H1 (cell line): ENCODE results near the gene UCP2. TPM values are rescaled to one million over a fixed set of nuclear protein-coding genes. Genes with fewer than 3 reads are reported as not detected.

Experiments used
- ASH2L ChIP-seq: fragments of 200-600, 300-600 bp; sonication (generic); IDR thresholded peaks from one replicate; pipeline ENCODE4 v1.7.1; 2017; ENCODE audit warnings: low read length
- CBX8 ChIP-seq: fragments of 300-800, 300-1000 bp; sonication (generic); IDR thresholded peaks from 2 replicates; pipeline ENCODE4 v1.7.1; 2016; ENCODE audit warnings: low read depth, low read length, borderline replicate concordance
- EZH2 ChIP-seq: fragments of 200-600 bp; sonication (generic); IDR thresholded peaks from 2 replicates; pipeline ENCODE4 v1.7.1; 2012; ENCODE audit warnings: low read depth, mild to moderate bottlenecking, moderate library complexity, low read length, inconsistent platforms; ENCODE audit not compliant: severe bottlenecking
- NANOG ChIP-seq: IDR thresholded peaks from 2 replicates; pipeline ENCODE4 v1.6.1; 2011; ENCODE audit warnings: low read length, low read depth, mild to moderate bottlenecking, inconsistent platforms; ENCODE audit not compliant: insufficient read depth, poor library complexity, severe bottlenecking
- PHF8 ChIP-seq: fragments of 200-600 bp; sonication (generic); conservative IDR thresholded peaks from 2 replicates; pipeline ENCODE4 v1.7.1; 2012; ENCODE audit warnings: low read depth, mild to moderate bottlenecking, inconsistent platforms, low read length, moderate library complexity
- POU5F1 ChIP-seq: IDR thresholded peaks from 2 replicates; pipeline ENCODE4 v1.6.1; 2011; ENCODE audit warnings: low read depth, mild to moderate bottlenecking, low read length, moderate library complexity
- RAD21 ChIP-seq, 2 experiments: IDR thresholded peaks in 1 of 2; conservative IDR thresholded peaks in 1 of 2; 2 replicates each; pipeline ENCODE4 v1.6.1; 2011; ENCODE audit warnings: low read depth in 2 of 2, low read length in 2 of 2, improper control_type of control experiment in 1 of 2, inconsistent platforms in 1 of 2, mild to moderate bottlenecking in 1 of 2, moderate library complexity in 1 of 2
- SP1 ChIP-seq: IDR thresholded peaks from 2 replicates; pipeline ENCODE4 v1.6.1; 2011; ENCODE audit warnings: low read depth, low read length
- TEAD4 ChIP-seq: IDR thresholded peaks from 2 replicates; pipeline ENCODE4 v1.6.1; 2012; ENCODE audit warnings: low read depth, low read length, inconsistent platforms, mixed read lengths
- YY1 ChIP-seq: IDR thresholded peaks from 2 replicates; pipeline ENCODE4 v1.6.1; 2011; ENCODE audit warnings: low read depth, mild to moderate bottlenecking, low read length
- polyA plus RNA-seq, 7 experiments: library from polyadenylated mRNA; depleted of rRNA in 3 of 7; stranded (reverse) in 5 of 7; unstranded in 2 of 7; fragments of >200 nt in 5 of 7; fragments of 200-250 nt in 2 of 7; gene quantifications; 1 replicate in 5 of 7; 2 replicates in 1 of 7; 4 replicates in 1 of 7; pipeline versions ENCODE4 v1.2.1 to v1.2.3, GENCODE V29; 2011 to 2013; ENCODE audit warnings: missing spikeins in 2 of 7, mixed read lengths in 2 of 7
- total RNA-seq: library from RNA; stranded (reverse); fragmentation: NEBNext Ultra II Directional; extraction: Animal tissue kit (Norgen Biotek cat#: 25700); gene quantifications from 2 replicates; pipeline ENCODE4 v1.2.1, GENCODE V29; 2021
- TF ChIP-seq, protein P1 (sequence below): fragments of 300-600 bp; sonication (generic); IDR thresholded peaks from 2 replicates; pipeline ENCODE4 v1.7.1; 2012; ENCODE audit warnings: low read length, moderate library complexity, mild to moderate bottlenecking, inconsistent platforms; ENCODE audit not compliant: insufficient replicate concordance

Gene UCP2
- total and polyA plus RNA-seq, 2 of the 8 experiments (the other 6 are each of a cell fraction or from before 2014, with no cell fraction given) = 46.2 to 55.2 TPM

DNA sequence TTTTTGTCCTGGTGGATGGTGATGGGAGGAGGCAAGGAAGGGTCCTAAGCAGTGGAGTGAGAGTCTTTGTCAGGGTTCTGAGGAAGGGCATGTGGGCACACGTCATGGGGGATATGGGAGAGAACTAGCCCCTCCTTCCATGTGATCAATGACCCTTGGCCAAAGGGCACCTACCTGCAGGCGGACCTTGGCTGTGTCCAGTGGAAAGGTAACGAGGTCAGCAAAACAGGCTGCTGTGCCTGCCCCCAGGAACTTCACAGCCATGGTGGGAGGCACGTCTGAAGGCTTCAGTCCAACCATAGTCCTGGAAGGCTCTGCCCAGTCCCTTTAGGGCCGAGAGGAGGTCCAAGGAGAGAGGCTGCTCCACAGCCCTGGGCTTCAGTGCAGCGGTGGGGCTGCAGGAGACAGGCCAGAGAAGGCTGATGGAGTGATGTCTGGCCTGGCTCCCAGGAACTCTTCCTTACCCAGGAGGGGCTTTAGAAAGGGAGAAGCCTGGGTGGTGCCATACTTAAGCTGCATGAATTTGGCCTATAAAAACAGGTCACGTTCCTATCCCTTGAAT, 24.2 kb upstream of the UCP2 start (continued):
- TF ChIP-seq, protein P1, sequence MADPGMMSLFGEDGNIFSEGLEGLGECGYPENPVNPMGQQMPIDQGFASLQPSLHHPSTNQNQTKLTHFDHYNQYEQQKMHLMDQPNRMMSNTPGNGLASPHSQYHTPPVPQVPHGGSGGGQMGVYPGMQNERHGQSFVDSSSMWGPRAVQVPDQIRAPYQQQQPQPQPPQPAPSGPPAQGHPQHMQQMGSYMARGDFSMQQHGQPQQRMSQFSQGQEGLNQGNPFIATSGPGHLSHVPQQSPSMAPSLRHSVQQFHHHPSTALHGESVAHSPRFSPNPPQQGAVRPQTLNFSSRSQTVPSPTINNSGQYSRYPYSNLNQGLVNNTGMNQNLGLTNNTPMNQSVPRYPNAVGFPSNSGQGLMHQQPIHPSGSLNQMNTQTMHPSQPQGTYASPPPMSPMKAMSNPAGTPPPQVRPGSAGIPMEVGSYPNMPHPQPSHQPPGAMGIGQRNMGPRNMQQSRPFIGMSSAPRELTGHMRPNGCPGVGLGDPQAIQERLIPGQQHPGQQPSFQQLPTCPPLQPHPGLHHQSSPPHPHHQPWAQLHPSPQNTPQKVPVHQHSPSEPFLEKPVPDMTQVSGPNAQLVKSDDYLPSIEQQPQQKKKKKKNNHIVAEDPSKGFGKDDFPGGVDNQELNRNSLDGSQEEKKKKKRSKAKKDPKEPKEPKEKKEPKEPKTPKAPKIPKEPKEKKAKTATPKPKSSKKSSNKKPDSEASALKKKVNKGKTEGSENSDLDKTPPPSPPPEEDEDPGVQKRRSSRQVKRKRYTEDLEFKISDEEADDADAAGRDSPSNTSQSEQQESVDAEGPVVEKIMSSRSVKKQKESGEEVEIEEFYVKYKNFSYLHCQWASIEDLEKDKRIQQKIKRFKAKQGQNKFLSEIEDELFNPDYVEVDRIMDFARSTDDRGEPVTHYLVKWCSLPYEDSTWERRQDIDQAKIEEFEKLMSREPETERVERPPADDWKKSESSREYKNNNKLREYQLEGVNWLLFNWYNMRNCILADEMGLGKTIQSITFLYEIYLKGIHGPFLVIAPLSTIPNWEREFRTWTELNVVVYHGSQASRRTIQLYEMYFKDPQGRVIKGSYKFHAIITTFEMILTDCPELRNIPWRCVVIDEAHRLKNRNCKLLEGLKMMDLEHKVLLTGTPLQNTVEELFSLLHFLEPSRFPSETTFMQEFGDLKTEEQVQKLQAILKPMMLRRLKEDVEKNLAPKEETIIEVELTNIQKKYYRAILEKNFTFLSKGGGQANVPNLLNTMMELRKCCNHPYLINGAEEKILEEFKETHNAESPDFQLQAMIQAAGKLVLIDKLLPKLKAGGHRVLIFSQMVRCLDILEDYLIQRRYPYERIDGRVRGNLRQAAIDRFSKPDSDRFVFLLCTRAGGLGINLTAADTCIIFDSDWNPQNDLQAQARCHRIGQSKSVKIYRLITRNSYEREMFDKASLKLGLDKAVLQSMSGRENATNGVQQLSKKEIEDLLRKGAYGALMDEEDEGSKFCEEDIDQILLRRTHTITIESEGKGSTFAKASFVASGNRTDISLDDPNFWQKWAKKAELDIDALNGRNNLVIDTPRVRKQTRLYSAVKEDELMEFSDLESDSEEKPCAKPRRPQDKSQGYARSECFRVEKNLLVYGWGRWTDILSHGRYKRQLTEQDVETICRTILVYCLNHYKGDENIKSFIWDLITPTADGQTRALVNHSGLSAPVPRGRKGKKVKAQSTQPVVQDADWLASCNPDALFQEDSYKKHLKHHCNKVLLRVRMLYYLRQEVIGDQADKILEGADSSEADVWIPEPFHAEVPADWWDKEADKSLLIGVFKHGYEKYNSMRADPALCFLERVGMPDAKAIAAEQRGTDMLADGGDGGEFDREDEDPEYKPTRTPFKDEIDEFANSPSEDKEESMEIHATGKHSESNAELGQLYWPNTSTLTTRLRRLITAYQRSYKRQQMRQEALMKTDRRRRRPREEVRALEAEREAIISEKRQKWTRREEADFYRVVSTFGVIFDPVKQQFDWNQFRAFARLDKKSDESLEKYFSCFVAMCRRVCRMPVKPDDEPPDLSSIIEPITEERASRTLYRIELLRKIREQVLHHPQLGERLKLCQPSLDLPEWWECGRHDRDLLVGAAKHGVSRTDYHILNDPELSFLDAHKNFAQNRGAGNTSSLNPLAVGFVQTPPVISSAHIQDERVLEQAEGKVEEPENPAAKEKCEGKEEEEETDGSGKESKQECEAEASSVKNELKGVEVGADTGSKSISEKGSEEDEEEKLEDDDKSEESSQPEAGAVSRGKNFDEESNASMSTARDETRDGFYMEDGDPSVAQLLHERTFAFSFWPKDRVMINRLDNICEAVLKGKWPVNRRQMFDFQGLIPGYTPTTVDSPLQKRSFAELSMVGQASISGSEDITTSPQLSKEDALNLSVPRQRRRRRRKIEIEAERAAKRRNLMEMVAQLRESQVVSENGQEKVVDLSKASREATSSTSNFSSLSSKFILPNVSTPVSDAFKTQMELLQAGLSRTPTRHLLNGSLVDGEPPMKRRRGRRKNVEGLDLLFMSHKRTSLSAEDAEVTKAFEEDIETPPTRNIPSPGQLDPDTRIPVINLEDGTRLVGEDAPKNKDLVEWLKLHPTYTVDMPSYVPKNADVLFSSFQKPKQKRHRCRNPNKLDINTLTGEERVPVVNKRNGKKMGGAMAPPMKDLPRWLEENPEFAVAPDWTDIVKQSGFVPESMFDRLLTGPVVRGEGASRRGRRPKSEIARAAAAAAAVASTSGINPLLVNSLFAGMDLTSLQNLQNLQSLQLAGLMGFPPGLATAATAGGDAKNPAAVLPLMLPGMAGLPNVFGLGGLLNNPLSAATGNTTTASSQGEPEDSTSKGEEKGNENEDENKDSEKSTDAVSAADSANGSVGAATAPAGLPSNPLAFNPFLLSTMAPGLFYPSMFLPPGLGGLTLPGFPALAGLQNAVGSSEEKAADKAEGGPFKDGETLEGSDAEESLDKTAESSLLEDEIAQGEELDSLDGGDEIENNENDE = no peak
- no peak for TF ChIP-seq RAD21 (IDR thresholded peaks at IDR 0.05 in 1 of 2, conservative IDR thresholded peaks at IDR 0.05 in 1 of 2; ENCODE audit: low read depth in 2 of 2, low read length in 2 of 2)
- TF ChIP-seq NANOG = no peak
- no peak for TF ChIP-seq SP1
- no peak for TF ChIP-seq YY1
- no peak for TF ChIP-seq EZH2
- TF ChIP-seq CBX8 = no peak
- TF ChIP-seq PHF8 = no peak
- no peak for TF ChIP-seq POU5F1
- no peak for TF ChIP-seq TEAD4
- no peak for TF ChIP-seq ASH2L
